HG03175 (cell line): ENCODE measurements around the gene CENPP.

Experiments
- ATAC-seq: cut with Tn5 transposase; IDR thresholded peaks from one replicate; pipeline ENCODE4 v1.9.1; 2021; ENCODE audit warnings: mild to moderate bottlenecking, moderate library complexity; ENCODE audit not compliant: unreplicated experiment

The CENPP gene

GRCh38 chr9:92474587-92474986 lies 148.8 kb downstream of the CENPP start:
- ATAC-seq, result no peak

- no peak for ATAC-seq
Measured at GRCh38 chr9:92476962-92477361, 151.2 kb downstream of the CENPP start.

DNA sequence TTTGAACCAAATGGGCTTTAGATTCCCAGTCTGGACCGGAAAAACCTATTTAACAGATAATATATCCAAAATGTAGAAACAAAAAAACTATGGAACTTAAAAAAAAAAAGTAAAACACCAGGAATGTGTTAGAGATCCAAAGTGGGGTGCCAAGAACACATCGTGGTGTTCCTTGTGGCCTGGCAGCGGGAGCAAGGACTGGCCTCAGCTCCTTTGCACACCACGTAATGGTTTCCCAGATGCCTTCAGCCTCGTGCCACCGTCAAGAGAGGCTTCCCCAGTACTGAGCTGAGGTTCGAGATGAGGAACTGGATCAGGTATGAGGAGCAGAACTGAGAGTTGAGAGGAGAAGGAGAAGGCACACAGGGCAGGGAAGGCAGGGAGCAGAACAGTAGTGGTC lies 153.0 kb downstream of the CENPP start:
- no peak for ATAC-seq

GRCh38 chr9:92479346-92479745 lies 153.6 kb downstream of the CENPP start:
- ATAC-seq, result no peak

- no peak for ATAC-seq
Measured at GRCh38 chr9:92480291-92480771, 154.6 kb downstream of the CENPP start.

DNA sequence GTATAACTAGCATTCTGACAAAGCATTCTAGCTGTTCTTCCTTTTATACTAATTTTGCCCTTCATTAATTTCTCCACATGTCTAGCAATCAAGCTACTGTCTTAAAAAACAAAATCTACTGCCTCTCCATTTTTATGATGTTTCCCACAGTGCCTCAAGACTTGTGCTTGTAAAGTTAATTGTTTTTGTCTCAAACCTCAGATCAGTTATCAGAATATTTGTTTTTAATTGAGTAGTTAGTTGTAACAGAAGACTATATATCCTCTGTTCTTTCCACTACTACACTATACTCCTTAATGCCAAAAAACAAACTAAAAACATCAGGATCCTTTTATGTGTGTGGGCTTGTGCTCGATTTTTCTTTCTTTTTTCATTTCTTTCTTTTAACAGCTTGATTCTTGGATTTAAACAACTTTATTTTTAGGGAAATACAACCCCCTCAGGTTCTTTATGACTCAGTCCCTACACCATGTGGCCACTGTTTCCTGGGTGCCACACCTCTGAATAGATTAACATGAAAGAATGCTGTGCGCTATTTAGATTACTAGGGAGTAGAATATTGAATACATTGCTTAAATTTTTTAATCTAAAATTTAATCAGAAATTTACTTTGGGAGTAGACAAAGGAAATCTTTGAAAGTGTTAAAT lies 155.4 kb downstream of the CENPP start:
- ATAC-seq, result no peak

GRCh38 chr9:92482329-92482728 lies 156.6 kb downstream of the CENPP start, which contains the start of gene ASPN:
Gene ASPN, minus strand, starts transcription at chr9:92482506.
- ATAC-seq, result no peak

- ATAC-seq, result no peak
Measured at GRCh38 chr9:92482805-92483204, 157.1 kb downstream of the CENPP start.

GRCh38 chr9:92483627-92484545 lies 158.1 kb downstream of the CENPP start:
- ATAC-seq, result no peak

DNA sequence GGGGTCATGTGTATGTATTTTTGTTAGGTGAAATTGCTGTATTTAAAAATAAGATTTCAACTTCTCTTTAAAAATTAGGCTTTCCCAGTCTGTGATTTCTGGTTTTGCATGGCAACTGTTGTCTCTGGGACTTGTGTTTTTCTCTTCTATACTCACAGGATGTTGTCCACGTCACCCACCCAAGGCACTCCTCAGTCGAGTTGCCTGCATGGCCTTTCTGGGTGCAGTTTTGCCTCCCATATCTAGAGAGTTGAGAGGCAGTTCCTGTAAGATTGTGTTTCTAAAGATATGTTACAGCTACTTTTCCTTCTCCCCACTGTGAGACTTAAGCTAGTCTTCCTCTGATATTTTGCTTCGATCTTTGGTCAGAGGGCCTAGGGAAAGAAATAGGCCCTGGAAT lies 158.8 kb downstream of the CENPP start:
- no peak for ATAC-seq

DNA sequence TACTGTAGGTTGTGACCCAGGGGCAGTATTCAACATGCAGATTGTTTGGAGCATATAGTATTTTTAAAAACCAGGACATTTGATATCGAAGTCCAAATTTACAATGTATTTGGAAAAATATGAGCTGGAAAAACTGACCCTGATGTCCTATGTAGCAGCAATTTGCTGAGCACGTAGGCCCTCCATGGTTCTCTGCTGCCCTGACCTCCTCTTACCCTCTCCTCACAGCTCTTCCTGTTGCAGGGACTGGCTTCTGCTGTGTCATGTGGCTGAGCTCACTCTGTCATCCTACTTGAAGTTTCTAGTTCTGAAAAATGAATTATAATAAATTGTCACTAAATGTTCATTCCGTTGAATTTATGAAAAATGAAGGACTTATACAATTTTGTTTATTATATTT lies 160.6 kb downstream of the CENPP start:
- no peak for ATAC-seq

GRCh38 chr9:92488681-92489550 lies 163.2 kb downstream of the CENPP start:
- ATAC-seq, result no peak

GRCh38 chr9:92492781-92493401 lies 167.1 kb downstream of the CENPP start:
- ATAC-seq, result no peak

- no peak for ATAC-seq
Measured at GRCh38 chr9:92493749-92494387, 168.1 kb downstream of the CENPP start.

GRCh38 chr9:92494856-92495255 lies 169.1 kb downstream of the CENPP start:
- no peak for ATAC-seq

- no peak for ATAC-seq
Measured at GRCh38 chr9:92496396-92497176, 170.8 kb downstream of the CENPP start.

DNA sequence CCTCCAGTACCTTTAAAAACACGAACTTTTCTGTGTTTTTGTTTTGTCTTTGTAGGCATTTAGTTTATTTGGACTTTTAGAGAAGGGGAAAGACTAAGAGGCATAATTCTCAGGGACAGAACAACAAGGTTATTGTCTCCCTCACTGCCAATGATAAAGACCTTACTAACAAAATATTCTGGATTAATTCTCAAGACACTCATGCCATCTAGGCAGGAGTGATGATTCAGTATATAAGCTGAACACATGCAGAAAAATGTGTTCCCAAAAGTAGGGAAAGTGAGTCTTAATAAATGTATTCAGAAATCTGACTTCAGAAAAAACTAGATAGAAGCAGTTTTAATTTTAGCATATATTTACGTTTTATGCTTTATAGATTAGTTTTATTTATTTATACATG lies 173.9 kb downstream of the CENPP start:
- no peak for ATAC-seq

GRCh38 chr9:92500725-92501124 lies 175.0 kb downstream of the CENPP start:
- ATAC-seq, result no peak

DNA sequence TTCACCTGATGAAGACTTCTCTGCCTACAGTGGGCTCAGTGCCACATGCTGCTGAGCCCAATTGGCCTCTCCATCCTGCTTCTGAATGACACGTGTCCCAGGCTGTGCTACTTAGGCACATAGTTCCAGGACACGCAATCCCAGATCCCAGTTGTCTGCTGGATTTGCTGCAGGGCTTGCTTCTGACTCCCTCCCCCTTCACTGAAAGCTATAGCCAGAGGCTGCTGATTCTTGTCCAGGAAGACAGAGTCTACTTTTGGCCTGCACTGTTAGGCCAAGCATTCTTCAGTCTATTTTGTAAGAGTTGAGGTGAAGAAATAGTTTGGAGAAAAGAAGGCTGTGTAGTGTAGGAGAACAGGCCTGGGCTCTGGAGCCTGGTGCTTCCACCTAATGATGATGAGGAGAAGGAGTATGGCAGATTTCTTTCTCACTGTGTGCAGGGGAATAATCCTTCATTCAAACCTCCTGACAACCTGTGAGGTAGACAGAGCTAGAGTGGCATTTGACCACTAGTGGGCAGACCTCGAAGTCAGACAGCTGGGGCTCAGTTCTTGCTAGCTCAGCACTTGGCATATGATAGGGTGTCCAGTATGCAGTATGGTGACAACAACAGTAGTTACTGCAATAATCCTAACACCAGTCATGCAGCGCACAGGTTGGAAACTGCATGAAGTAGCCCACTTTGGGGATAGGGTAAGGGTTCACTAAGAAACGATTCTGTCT lies 176.1 kb downstream of the CENPP start:
- no peak for ATAC-seq
